Mesodermal cell (in vitro differentiated cells): ENCODE measurements around the gene CDKN3.
"Not testable (repeated sequence)": the region's sequence is repeated elsewhere in the genome, so short reads cannot be mapped to it uniquely, and the experiment has no call there.

ENCODE experiments used
- H3K27ac ChIP-seq: 2 replicates; pipeline ENCODE4 v1.7.0; 2013; ENCODE audit warnings: mild to moderate bottlenecking, low read depth, low read length, moderate library complexity; ENCODE audit not compliant: severe bottlenecking
- H3K36me3 ChIP-seq: 2 replicates; pipeline ENCODE4 v1.7.1; 2013; ENCODE audit warnings: mild to moderate bottlenecking, low read length, moderate library complexity; ENCODE audit not compliant: control insufficient read depth, insufficient read depth
- H3K4me1 ChIP-seq: one replicate; pipeline ENCODE4 v1.7.1; 2013; ENCODE audit warnings: mild to moderate bottlenecking, low read length; ENCODE audit not compliant: insufficient read depth, control insufficient read depth, poor library complexity, severe bottlenecking
- H3K4me3 ChIP-seq: 2 replicates; pipeline ENCODE4 v1.7.0; 2013; ENCODE audit warnings: low read length, control low read depth, mild to moderate bottlenecking; ENCODE audit not compliant: insufficient read depth, poor library complexity, severe bottlenecking; ENCODE audit errors: extremely low read depth
- H3K9me3 ChIP-seq: 2 replicates; pipeline ENCODE4 v1.7.1; 2013; ENCODE audit warnings: mild to moderate bottlenecking, low read length, moderate library complexity; ENCODE audit not compliant: control insufficient read depth
- WGBS, 2 experiments: methylation state at CpG; one replicate each; pipeline ENCODE4 v1.1.5; 2013; ENCODE audit warnings: missing lambda C conversion rate in 2 of 2; ENCODE audit not compliant: insufficient coverage in 2 of 2; 5-methylcytosine and 5-hydroxymethylcytosine counted together

Gene CDKN3

GRCh38 chr14:54392986-54393884 is 3.6 kb upstream of the CDKN3 start:
- H3K4me3 ChIP-seq, H3K36me3 ChIP-seq, H3K27ac ChIP-seq, H3K4me1 ChIP-seq, H3K9me3 ChIP-seq: not testable (repeated sequence)
- 95 to 97% methylated on average over 48 to 58 of the region's 68 CpGs for WGBS, 2 experiments

GRCh38 chr14:54394596-54394995 is 2.2 kb upstream of the CDKN3 start:
- no peaks in the 10 kb centered on the region for H3K36me3 ChIP-seq
- WGBS, 2 experiments: 93 to 96% methylated on average over 19 to 27 of the region's 27 CpGs
- peaks cover 3% of the 10 kb centered on the region for H3K4me1 ChIP-seq
- H3K27ac ChIP-seq: no peak overlapping the region
- no peak overlapping the region for H3K4me3 ChIP-seq
- no peaks in the 10 kb centered on the region for H3K9me3 ChIP-seq

- Histone ChIP-seq H3K27ac (no peak overlapping the region), H3K4me3 (no peak overlapping the region), H3K4me1 (peaks cover 3% of the 10 kb centered on the region), H3K9me3 (no peaks in the 10 kb centered on the region), H3K36me3 (no peaks in the 10 kb centered on the region)
- 71 to 75% methylated on average over 4 of the region's 4 CpGs for WGBS, 2 experiments
Measured at GRCh38 chr14:54395284-54395683, 1.5 kb upstream of the CDKN3 start.

DNA sequence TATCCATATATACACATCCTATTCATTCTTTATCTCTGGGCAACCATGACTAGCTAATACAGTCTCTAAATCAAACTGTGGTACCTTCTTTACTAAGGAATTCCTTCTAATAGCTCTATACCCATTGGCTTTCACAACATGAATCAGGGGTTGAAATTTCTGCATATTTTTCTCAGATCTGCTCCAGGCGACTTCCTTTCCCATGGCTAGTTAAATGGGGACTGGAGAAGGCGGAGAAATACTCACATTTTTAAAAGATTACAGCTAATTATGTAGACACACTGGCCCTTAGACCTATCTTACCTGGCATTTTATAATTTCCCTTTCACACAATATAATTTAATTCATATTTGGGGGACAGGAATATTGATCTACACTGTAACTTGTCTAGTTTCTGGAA is 1.1 kb upstream of the CDKN3 start:
- peaks cover 3% of the 10 kb centered on the region for H3K4me1 ChIP-seq
- no CpG with 5 or more reads among the region's 2 CpGs for WGBS, 2 experiments
- H3K9me3 ChIP-seq: no peaks in the 10 kb centered on the region
- no peak overlapping the region for H3K27ac ChIP-seq
- H3K36me3 ChIP-seq: peaks cover 3% of the 10 kb centered on the region
- H3K4me3 ChIP-seq: no peak overlapping the region

- H3K36me3 ChIP-seq: peaks cover 6% of the 10 kb centered on the region
- no peak overlapping the region for H3K27ac ChIP-seq
- peaks cover 3% of the 10 kb centered on the region for H3K4me1 ChIP-seq
- H3K9me3 ChIP-seq: no peaks in the 10 kb centered on the region
- peak overlapping the region; percentile 78 for H3K4me3 ChIP-seq
- WGBS, 2 experiments: 65 to 86% methylated on average over 8 of the region's 9 CpGs
Measured at GRCh38 chr14:54396183-54396492, 669 bp upstream of the CDKN3 start.

- WGBS, 2 experiments: 100% methylated on average over 1 of the region's 2 CpGs; no CpG with 5 or more reads in 1 of the 2 experiments
- Histone ChIP-seq H3K9me3 (peaks cover 5% of the 10 kb centered on the region), H3K4me3 (no peak overlapping the region), H3K36me3 (peaks cover 12% of the 10 kb centered on the region), H3K4me1 (peaks cover 3% of the 10 kb centered on the region), H3K27ac (no peak overlapping the region)
Measured at GRCh38 chr14:54399560-54399959, 2.8 kb downstream of the CDKN3 start.

GRCh38 chr14:54403401-54404005 is 6.7 kb downstream of the CDKN3 start:
- H3K9me3 ChIP-seq, H3K27ac ChIP-seq, H3K4me1 ChIP-seq, H3K4me3 ChIP-seq: not testable (repeated sequence)
- WGBS, 2 experiments: 96 to 100% methylated on average over 2 of the region's 6 CpGs
- H3K36me3 ChIP-seq: peaks cover 29% of the 10 kb centered on the region

DNA sequence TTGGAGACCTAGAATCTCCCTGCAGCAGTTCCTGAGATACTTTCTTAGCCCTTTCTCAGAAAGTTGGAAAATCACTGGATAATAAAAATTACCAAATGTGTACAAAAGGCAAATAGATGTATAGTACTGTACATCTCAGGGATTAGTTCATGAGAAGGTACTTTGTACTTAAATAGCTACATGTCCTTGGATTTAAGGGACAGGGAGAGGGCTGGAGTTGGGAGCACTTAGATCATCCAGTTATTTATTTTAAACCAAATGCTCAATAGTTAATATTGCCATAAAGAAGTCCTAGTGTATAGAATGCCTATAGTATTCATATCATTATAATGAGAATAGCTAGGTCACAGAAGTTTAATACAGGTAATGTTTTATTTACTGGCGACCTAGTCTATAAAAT is 13.4 kb downstream of the CDKN3 start:
- no peak overlapping the region for H3K4me3 ChIP-seq
- no peak overlapping the region for H3K27ac ChIP-seq
- H3K4me1 ChIP-seq: no peaks in the 10 kb centered on the region
- no peaks in the 10 kb centered on the region for H3K9me3 ChIP-seq
- peaks cover 40% of the 10 kb centered on the region for H3K36me3 ChIP-seq
- no CpG with 5 or more reads among the region's 1 CpG for WGBS, 2 experiments

GRCh38 chr14:54411371-54411770 is 14.6 kb downstream of the CDKN3 start:
- Histone ChIP-seq H3K4me3 (no peak overlapping the region), H3K9me3 (no peaks in the 10 kb centered on the region), H3K4me1 (no peaks in the 10 kb centered on the region), H3K27ac (no peak overlapping the region), H3K36me3 (peaks cover 40% of the 10 kb centered on the region)
- WGBS, 2 experiments: 43 to 89% methylated on average over 1 of the region's 3 CpGs

GRCh38 chr14:54420478-54421142 is 23.8 kb downstream of the CDKN3 start:
- no peak overlapping the region for H3K4me3 ChIP-seq
- 51 to 64% methylated on average over 6 to 7 of the region's 7 CpGs for WGBS, 2 experiments
- no peaks in the 10 kb centered on the region for H3K4me1 ChIP-seq
- H3K27ac ChIP-seq: no peak overlapping the region
- H3K9me3 ChIP-seq: no peaks in the 10 kb centered on the region
- H3K36me3 ChIP-seq: peaks cover 23% of the 10 kb centered on the region

GRCh38 chr14:54423991-54424390 is 27.2 kb downstream of the CDKN3 start:
- Histone ChIP-seq H3K36me3 (peaks cover 33% of the 10 kb centered on the region), H3K27ac (no peak overlapping the region), H3K4me3 (no peak overlapping the region), H3K9me3 (no peaks in the 10 kb centered on the region), H3K4me1 (no peaks in the 10 kb centered on the region)
